ENCODE measurements around the gene ESPN. TPM values are rescaled to one million over a fixed set of nuclear protein-coding genes. Genes with fewer than 3 reads are reported as not detected.

The ESPN gene
- total and polyA plus RNA-seq, 10 donors = 0.26 to 6.0 (median 0.54) TPM; not detected in 1

- H3K27me3 ChIP-seq (replicated peaks in 1 of 7) = peaks cover 0 to 93% (median 35%) of the 10 kb centered on the region in 7 donors
- TF ChIP-seq POLR2AphosphoS5 (IDR thresholded peaks at IDR 0.05) (no peak), CTCF (IDR thresholded peaks at IDR 0.05 in 8 of 11, conservative IDR thresholded peaks at IDR 0.05 in 3 of 11) (peak in 5 of 11 experiments; percentile 35 to 57 (median 43))
- peak; percentile 84 for DNase-seq
- WGBS, 5 donors = 6 to 31% (median 9%) methylated on average over 10 to 97 of the region's 101 CpGs
- no peaks in the 10 kb centered on the region for H3K9me3 ChIP-seq
- no peak overlapping the region for H3K27ac ChIP-seq
- H3K4me3 ChIP-seq = peak overlapping the region in 6 of 8 donors; percentile 26 to 63 (median 29)
- no peaks in the 10 kb centered on the region for H3K36me3 ChIP-seq
- intact Hi-C loops (cut with DNase I; ENCODE audit: low total_unique reads) = no loop called here
- peaks cover 0 to 15% (median 10%) of the 10 kb centered on the region in 6 donors for H3K4me1 ChIP-seq
Measured at GRCh38 chr1:6440198-6441126, 15.9 kb downstream of the ESPN start.

- DNase-seq = no peak
- Histone ChIP-seq H3K27me3 (replicated peaks in 1 of 7) (peaks cover 0 to 98% (median 44%) of the 10 kb centered on the region in 7 donors), H3K9me3 (no peaks in the 10 kb centered on the region), H3K36me3 (no peaks in the 10 kb centered on the region), H3K4me1 (peaks cover 2 to 18% (median 10%) of the 10 kb centered on the region in 6 donors), H3K4me3 (no peak overlapping the region), H3K27ac (no peak overlapping the region)
- WGBS, 5 donors = 74 to 85% (median 80%) methylated on average over 5 to 7 of the region's 7 CpGs
- intact Hi-C loops (cut with DNase I; ENCODE audit: low total_unique reads) = no loop called here
- TF ChIP-seq CTCF (IDR thresholded peaks at IDR 0.05 in 8 of 11, conservative IDR thresholded peaks at IDR 0.05 in 3 of 11) (no peak), POLR2A (IDR thresholded peaks at IDR 0.05) (no peak), POLR2AphosphoS5 (IDR thresholded peaks at IDR 0.05) (no peak)
Measured at GRCh38 chr1:6441586-6441985, 17.0 kb downstream of the ESPN start.

GRCh38 chr1:6443339-6444115, 19.0 kb downstream of the ESPN start:
- Histone ChIP-seq H3K27ac (no peak overlapping the region), H3K36me3 (no peaks in the 10 kb centered on the region), H3K9me3 (no peaks in the 10 kb centered on the region), H3K4me3 (no peak overlapping the region), H3K4me1 (peaks cover 14 to 37% (median 28%) of the 10 kb centered on the region in 6 donors), H3K27me3 (replicated peaks in 1 of 7) (peaks cover 3 to 98% (median 56%) of the 10 kb centered on the region in 7 donors)
- TF ChIP-seq POLR2A (IDR thresholded peaks at IDR 0.05) (no peak), CTCF (IDR thresholded peaks at IDR 0.05 in 8 of 11, conservative IDR thresholded peaks at IDR 0.05 in 3 of 11) (no peak), POLR2AphosphoS5 (IDR thresholded peaks at IDR 0.05) (no peak)
- WGBS, 5 donors = 84 to 94% (median 88%) methylated on average over 11 to 21 of the region's 21 CpGs
- intact Hi-C loops (cut with DNase I; ENCODE audit: low total_unique reads) = no loop called here
- DNase-seq = no peak

Data from spleen (tissue), 11 donors.